Measurements from ENCODE around the gene YKT6.

Gene YKT6

DNA sequence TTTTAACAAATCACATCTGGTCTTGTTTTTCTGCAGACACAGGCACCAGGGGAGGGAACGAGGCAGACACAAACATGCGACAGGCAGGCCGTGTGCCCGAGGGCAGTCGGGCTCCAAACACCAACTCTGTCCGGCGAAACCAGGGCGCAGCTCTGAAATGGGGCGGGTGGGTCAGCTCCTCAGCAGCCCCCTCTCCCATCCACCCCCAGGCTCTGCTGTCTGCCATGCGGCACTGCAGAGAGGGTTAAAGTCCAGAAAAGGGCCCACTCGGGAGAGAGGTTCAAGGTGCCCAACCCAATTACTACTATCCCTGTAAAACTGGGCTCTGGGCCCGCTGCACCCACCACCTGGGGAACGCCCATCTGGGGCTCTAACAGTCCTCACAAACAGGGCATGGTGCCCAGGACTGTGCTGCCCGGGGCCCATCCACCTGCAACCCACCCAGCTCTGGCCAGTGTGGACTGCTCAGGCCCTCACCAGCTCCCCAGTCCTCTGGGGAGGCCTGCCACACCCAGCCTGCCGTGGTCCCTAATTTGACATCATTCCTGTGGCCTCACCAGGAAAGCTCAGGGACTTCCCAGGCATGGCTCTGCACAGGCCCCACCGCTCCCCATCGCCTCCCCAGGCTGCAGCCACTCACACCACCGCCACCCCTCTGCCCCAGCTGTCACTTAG lies 18.7 kb downstream of the YKT6 start:
- Histone ChIP-seq H3K4me3 (ENCODE audit: low read length) (no peak overlapping the region), H3K36me3 (ENCODE audit: control insufficient read depth, low read length) (peaks cover 3% of the 10 kb centered on the region; the same call in 1 of the 2 replicates), H3K79me2 (ENCODE audit: control insufficient read depth, low read length) (no peaks in the 10 kb centered on the region), H3F3A (ENCODE audit: control insufficient read depth, insufficient read depth) (no peaks in the 10 kb centered on the region), H3K9me2 (replicated peaks; ENCODE audit: control insufficient read depth, low read length) (no peaks in the 10 kb centered on the region), H3K9me3 (ENCODE audit: control insufficient read depth, insufficient read depth, low read length) (no peaks in the 10 kb centered on the region), H3K27me3 (ENCODE audit: control insufficient read depth, low read length) (no peaks in the 10 kb centered on the region), H4K20me1 (ENCODE audit: control insufficient read depth, insufficient read depth, low read depth, low read length) (no peaks in the 10 kb centered on the region; the same call in 1 of the 2 replicates), H3K27ac (ENCODE audit: low read depth, low read length) (no peak overlapping the region), H3K4me2 (ENCODE audit: low read length) (no peak overlapping the region), H3K4me1 (ENCODE audit: control insufficient read depth, low read length) (peaks cover 2% of the 10 kb centered on the region)
- TF ChIP-seq, protein P1, sequence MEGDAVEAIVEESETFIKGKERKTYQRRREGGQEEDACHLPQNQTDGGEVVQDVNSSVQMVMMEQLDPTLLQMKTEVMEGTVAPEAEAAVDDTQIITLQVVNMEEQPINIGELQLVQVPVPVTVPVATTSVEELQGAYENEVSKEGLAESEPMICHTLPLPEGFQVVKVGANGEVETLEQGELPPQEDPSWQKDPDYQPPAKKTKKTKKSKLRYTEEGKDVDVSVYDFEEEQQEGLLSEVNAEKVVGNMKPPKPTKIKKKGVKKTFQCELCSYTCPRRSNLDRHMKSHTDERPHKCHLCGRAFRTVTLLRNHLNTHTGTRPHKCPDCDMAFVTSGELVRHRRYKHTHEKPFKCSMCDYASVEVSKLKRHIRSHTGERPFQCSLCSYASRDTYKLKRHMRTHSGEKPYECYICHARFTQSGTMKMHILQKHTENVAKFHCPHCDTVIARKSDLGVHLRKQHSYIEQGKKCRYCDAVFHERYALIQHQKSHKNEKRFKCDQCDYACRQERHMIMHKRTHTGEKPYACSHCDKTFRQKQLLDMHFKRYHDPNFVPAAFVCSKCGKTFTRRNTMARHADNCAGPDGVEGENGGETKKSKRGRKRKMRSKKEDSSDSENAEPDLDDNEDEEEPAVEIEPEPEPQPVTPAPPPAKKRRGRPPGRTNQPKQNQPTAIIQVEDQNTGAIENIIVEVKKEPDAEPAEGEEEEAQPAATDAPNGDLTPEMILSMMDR (IDR thresholded peaks at IDR 0.05; ENCODE audit: low read depth, low read length, poor library complexity, severe bottlenecking) = no peak
- TF ChIP-seq EZH2phosphoT487 (IDR thresholded peaks at IDR 0.05; ENCODE audit: borderline replicate concordance, low read length) = no peak

DNA sequence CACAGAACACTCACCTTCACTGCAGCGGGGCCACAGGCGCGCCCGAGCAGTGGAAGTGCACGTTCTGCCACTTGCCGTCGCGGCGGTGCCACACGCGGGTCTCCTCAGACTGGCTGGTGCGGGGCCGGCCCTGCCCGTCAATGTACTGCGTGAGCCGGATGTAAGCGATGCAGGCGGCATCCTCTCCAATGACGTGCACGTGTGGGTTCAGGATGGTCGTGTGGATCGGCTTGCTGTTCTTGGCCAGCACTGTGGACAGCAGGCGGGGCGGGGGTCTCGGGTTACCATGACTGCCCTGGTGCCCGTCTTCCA lies 19.2 kb downstream of the YKT6 start:
- Histone ChIP-seq H3K27ac (ENCODE audit: low read depth, low read length) (no peak overlapping the region), H3K4me1 (ENCODE audit: control insufficient read depth, low read length) (no peaks in the 10 kb centered on the region), H4K20me1 (ENCODE audit: control insufficient read depth, insufficient read depth, low read depth, low read length) (no peaks in the 10 kb centered on the region), H3K4me2 (ENCODE audit: low read length) (no peak overlapping the region), H3K79me2 (ENCODE audit: control insufficient read depth, low read length) (no peaks in the 10 kb centered on the region), H3K27me3 (ENCODE audit: control insufficient read depth, low read length) (no peaks in the 10 kb centered on the region), H3K36me3 (ENCODE audit: control insufficient read depth, low read length) (no peaks in the 10 kb centered on the region), H3K4me3 (ENCODE audit: low read length) (no peak overlapping the region), H3K9me3 (ENCODE audit: control insufficient read depth, insufficient read depth, low read length) (no peaks in the 10 kb centered on the region), H3K9me2 (replicated peaks; ENCODE audit: control insufficient read depth, low read length) (no peaks in the 10 kb centered on the region), H3F3A (ENCODE audit: control insufficient read depth, insufficient read depth) (no peaks in the 10 kb centered on the region)
- TF ChIP-seq, protein P1 (IDR thresholded peaks at IDR 0.05; ENCODE audit: low read depth, low read length, poor library complexity, severe bottlenecking) = no peak

DNA sequence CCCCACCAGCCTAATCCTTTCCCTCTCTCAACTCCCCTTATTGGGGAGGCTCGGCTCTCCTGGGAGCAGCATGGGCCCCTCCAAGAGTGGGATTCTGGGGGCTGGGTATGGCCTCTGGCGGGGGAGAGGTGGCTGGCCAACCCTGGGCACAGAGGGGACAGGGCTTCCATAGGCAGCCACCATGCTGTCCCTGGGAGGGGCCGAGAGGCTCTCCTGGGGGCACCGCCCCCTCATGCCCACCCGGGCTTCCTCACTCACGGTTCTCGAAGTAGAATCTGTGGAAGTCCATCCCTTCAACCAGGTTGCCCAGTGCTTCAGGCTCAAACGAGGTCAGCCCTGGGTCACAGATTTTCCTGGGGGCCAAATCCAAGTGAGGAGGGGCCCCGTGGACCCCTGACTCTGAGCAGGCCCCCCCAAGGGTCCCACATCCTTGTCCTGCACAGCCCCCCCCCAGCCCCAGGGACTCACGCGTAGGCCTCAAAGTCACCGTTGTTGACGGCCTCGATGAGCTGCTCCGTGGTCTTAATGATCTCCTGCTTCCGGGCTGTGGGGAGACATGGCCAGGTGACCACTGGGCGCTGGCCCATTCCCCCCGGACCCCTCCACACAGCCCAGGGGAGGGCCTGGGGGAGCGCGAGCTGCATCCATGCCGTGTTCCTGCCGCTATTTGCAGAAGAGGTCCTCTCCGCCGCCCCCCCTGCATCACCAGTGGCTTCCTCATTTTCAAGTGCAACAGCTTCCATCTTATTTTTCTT lies 19.8 kb downstream of the YKT6 start:
- Histone ChIP-seq H3K9me3 (ENCODE audit: control insufficient read depth, insufficient read depth, low read length) (no peaks in the 10 kb centered on the region), H4K20me1 (ENCODE audit: control insufficient read depth, insufficient read depth, low read depth, low read length) (no peaks in the 10 kb centered on the region), H3K4me2 (ENCODE audit: low read length) (no peak overlapping the region), H3F3A (ENCODE audit: control insufficient read depth, insufficient read depth) (no peaks in the 10 kb centered on the region), H3K27ac (ENCODE audit: low read depth, low read length) (no peak overlapping the region), H3K27me3 (ENCODE audit: control insufficient read depth, low read length) (no peaks in the 10 kb centered on the region), H3K4me3 (ENCODE audit: low read length) (no peak overlapping the region), H3K79me2 (ENCODE audit: control insufficient read depth, low read length) (no peaks in the 10 kb centered on the region), H3K36me3 (ENCODE audit: control insufficient read depth, low read length) (no peaks in the 10 kb centered on the region), H3K4me1 (ENCODE audit: control insufficient read depth, low read length) (no peaks in the 10 kb centered on the region), H3K9me2 (replicated peaks; ENCODE audit: control insufficient read depth, low read length) (no peaks in the 10 kb centered on the region)
- no peak for TF ChIP-seq EZH2phosphoT487 (IDR thresholded peaks at IDR 0.05; ENCODE audit: borderline replicate concordance, low read length)
- TF ChIP-seq, protein P1 (IDR thresholded peaks at IDR 0.05; ENCODE audit: low read depth, low read length, poor library complexity, severe bottlenecking) = no peak

Measured in DOHH2 (cell line).